Keratinocyte (primary cell): Measurements from ENCODE around the gene EDN2.

Experiments used
- CTCF ChIP-seq, 3 experiments: IDR thresholded peaks in 1 of 3; conservative IDR thresholded peaks in 1 of 3; optimal IDR thresholded peaks in 1 of 3; 2 replicates in 2 of 3; 3 replicates in 1 of 3; pipeline versions ENCODE3 to v1.5.1; 2011; ENCODE audit warnings: low read length in 3 of 3, mild to moderate bottlenecking in 3 of 3, moderate library complexity in 2 of 3, control low read depth in 1 of 3, inconsistent platforms in 1 of 3; ENCODE audit not compliant: insufficient read depth in 2 of 3; ENCODE audit errors: extremely low read depth in 1 of 3
- EZH2 ChIP-seq: IDR thresholded peaks from one replicate; pipeline ENCODE4 v1.6.1; 2012; ENCODE audit warnings: inconsistent platforms, mild to moderate bottlenecking, low read length, moderate library complexity

GRCh38 chr1:41524676-41525675, 40.5 kb upstream of the EDN2 start:
- TF ChIP-seq EZH2, result no peak
- TF ChIP-seq CTCF (optimal IDR thresholded peaks at IDR 0.05 in 1 of 3, IDR thresholded peaks at IDR 0.05 in 1 of 3, conservative IDR thresholded peaks at IDR 0.05 in 1 of 3; ENCODE audit: extremely low read depth in 1 of 3, insufficient read depth in 2 of 3, low read length in 3 of 3), result no peak
